Esophagus squamous epithelium (tissue), 4 donors: Measurements from ENCODE around the gene ZSWIM8.

Experiments used
- POLR2A ChIP-seq, 4 donors: fragments of 450-650 bp; IDR thresholded peaks; one replicate each; pipeline ENCODE4 v1.6.1; 2017; ENCODE audit warnings: antibody characterized with exemption in 4 of 4, mild to moderate bottlenecking in 4 of 4, moderate library complexity in 3 of 4
- TF ChIP-seq, protein P1 (sequence below), 6 experiments: fragments of 450-650 bp in 4 of 6; fragments of 200-600 bp in 2 of 6; sonication (generic) in 2 of 6; IDR thresholded peaks; one replicate each; pipeline ENCODE4 v1.5.1; 2016 to 2019; ENCODE audit warnings: antibody characterized with exemption in 6 of 6, mild to moderate bottlenecking in 4 of 6, moderate library complexity in 4 of 6

GRCh38 chr10:73743905-73744663 is 41.3 kb upstream of the ZSWIM8 start, which contains the start of gene SEC24C:
- TF ChIP-seq, protein P1, sequence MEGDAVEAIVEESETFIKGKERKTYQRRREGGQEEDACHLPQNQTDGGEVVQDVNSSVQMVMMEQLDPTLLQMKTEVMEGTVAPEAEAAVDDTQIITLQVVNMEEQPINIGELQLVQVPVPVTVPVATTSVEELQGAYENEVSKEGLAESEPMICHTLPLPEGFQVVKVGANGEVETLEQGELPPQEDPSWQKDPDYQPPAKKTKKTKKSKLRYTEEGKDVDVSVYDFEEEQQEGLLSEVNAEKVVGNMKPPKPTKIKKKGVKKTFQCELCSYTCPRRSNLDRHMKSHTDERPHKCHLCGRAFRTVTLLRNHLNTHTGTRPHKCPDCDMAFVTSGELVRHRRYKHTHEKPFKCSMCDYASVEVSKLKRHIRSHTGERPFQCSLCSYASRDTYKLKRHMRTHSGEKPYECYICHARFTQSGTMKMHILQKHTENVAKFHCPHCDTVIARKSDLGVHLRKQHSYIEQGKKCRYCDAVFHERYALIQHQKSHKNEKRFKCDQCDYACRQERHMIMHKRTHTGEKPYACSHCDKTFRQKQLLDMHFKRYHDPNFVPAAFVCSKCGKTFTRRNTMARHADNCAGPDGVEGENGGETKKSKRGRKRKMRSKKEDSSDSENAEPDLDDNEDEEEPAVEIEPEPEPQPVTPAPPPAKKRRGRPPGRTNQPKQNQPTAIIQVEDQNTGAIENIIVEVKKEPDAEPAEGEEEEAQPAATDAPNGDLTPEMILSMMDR (IDR thresholded peaks at IDR 0.05): peak in 3 of 6 experiments; percentile 5 to 25 (median 16)
- peak in 3 of 4 donors; percentile 37 to 59 (median 55) for TF ChIP-seq POLR2A (IDR thresholded peaks at IDR 0.05)
